PC-9 (cell line): Measurements from ENCODE around the gene DRAM1.

Source experiments
- CTCF ChIP-seq: fragments of 200-600 bp; sonication (generic); conservative IDR thresholded peaks from 2 replicates; pipeline ENCODE4 v1.6.1; 2017; ENCODE audit warnings: mixed run types, antibody characterized with exemption, mild to moderate bottlenecking, moderate library complexity
- EZH2 ChIP-seq: fragments of 200-600 bp; sonication (generic); IDR thresholded peaks from 2 replicates; pipeline ENCODE4 v1.8.0; 2017; ENCODE audit warnings: antibody characterized with exemption, low read depth

DNA sequence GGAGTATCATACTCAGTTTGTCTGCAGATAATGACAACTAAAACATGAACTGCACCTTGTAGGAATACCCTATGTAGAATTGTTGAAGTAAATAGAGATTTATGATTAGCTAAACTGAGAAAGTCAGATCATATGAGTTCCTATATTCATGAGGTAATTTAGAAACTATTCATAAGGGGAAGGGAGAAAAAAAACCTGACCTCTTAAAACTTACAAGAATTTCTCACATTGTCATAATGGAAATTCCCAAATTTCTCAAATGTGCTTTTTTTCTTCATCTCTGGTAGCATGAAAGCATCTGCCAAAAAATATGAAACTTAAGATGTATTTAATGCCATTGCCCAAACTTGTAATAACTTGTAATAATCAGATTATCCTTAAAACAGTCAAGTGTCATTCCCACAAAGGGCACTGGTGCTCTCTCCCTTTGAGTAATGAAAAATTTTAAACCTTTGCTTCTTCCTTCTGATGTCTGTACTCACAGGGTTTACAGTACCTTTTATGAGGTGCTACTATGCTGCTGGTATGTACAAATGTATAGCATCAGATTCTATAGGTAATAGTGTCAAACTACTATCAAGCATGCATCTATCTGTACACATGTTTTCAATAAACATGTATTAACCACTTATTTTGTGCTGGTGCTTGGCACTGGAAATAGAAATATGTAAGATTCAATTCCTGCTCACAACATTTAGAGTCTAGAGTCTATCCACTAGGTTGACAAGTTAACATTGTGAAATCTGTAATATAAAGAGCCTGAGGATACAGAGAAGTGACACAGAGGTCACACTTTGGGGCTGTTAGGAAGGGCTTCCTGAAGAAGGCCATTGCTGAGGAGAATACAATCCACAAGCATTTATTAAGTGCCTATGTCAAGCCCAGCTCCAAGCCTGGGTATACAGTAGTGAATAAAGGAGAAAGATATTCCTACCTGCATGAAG is 17.4 kb upstream of the DRAM1 start:
- no peak for TF ChIP-seq CTCF
- no peak for TF ChIP-seq EZH2
